ENCODE results near the gene USB1.

DNA sequence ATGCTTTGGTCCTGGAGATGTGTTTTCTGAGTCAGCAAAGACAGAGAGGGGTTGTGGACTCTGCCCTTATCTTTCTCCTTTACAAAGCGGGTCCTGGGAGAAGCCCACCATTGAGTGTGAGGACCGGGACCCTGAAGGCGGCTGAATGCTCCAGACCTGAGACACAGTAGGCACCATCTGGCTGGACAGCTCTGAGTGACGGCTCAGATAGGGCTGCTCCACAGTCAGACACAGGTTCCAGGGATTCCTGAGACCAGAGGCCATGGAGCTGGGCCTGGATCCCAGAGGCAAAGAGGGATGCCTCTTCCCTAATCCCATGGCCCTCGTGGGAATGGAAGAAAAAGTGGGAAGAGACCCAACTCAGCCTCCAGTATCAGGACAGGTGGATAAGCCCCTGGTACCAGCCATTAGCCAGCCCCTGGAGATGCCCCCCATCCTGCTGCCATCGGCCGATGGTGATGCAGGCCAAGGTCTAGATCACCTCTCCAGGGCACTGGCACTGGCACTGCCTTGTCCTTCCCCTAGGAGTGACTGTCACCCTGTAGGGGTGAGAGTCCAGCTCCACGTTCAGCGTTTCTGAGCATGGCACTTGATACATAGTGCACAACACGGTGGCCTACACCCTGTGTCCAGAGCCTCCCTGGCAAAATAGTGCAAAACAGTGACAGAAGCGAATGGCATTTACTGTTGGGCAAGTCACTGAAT lies 29.1 kb downstream of the USB1 start:
- TF ChIP-seq POLR2A (IDR thresholded peaks at IDR 0.05) (no peak), CTCF (IDR thresholded peaks at IDR 0.05) (no peak)

Measured in vagina (tissue), 2 donors.